Skin epidermis (tissue), 12 donors: ENCODE data around the gene CEP290.
A peak's percentile ranks its signal among the peaks of the same experiment; 100 is the strongest.

Experiments used
- H3K27ac ChIP-seq, 21 experiments: fragments of 200-600 bp; sonication (generic) in 11 of 21; one replicate each; pipeline ENCODE4 v1.5.0; 2020; ENCODE audit warnings: mild to moderate bottlenecking in 3 of 21, inconsistent platforms in 2 of 21, moderate library complexity in 2 of 21
- H3K4me3 ChIP-seq, 7 experiments: fragments of 200-600 bp; sonication (generic) in 2 of 7; one replicate each; pipeline ENCODE4 v1.5.0; 2020; ENCODE audit warnings: inconsistent platforms in 2 of 7, mild to moderate bottlenecking in 2 of 7, moderate library complexity in 1 of 7

The CEP290 gene

GRCh38 chr12:88141774-88142609, at the start of gene CEP290, which contains the start of gene TMTC3:
Gene CEP290, minus strand, starts transcription at chr12:88142088. Its CDS starts 781 bp downstream, at chr12:88141307.
Gene TMTC3, plus strand, starts transcription at chr12:88142307. Its CDS starts 6,009 bp downstream, at chr12:88148316.
- Histone ChIP-seq H3K4me3 (peak within 1 kb of the TSS; percentile 50 to 91 (median 66)), H3K27ac (peak within 1 kb of the TSS; percentile 10 to 90 (median 81))

GRCh38 chr12:88188180-88188579, 46.3 kb upstream of the CEP290 start:
- H3K27ac ChIP-seq = no peak overlapping the region
- no peak overlapping the region for H3K4me3 ChIP-seq

GRCh38 chr12:88187571-88187970, 45.7 kb upstream of the CEP290 start:
- no peak overlapping the region for H3K4me3 ChIP-seq
- H3K27ac ChIP-seq = no peak overlapping the region

GRCh38 chr12:88185988-88186387, 44.1 kb upstream of the CEP290 start:
- H3K4me3 ChIP-seq = no peak overlapping the region
- no peak overlapping the region for H3K27ac ChIP-seq

GRCh38 chr12:88185279-88185678, 43.4 kb upstream of the CEP290 start:
- H3K27ac ChIP-seq = no peak overlapping the region
- no peak overlapping the region for H3K4me3 ChIP-seq

GRCh38 chr12:88184196-88184595, 42.3 kb upstream of the CEP290 start:
- H3K4me3 ChIP-seq = no peak overlapping the region
- H3K27ac ChIP-seq = no peak overlapping the region

- H3K27ac ChIP-seq = no peak overlapping the region
- no peak overlapping the region for H3K4me3 ChIP-seq
Measured at GRCh38 chr12:88182416-88182815, 40.5 kb upstream of the CEP290 start.

- H3K4me3 ChIP-seq = no peak overlapping the region
- no peak overlapping the region for H3K27ac ChIP-seq
Measured at GRCh38 chr12:88181881-88182280, 40.0 kb upstream of the CEP290 start.

GRCh38 chr12:88179436-88180014, 37.6 kb upstream of the CEP290 start:
- no peak overlapping the region for H3K27ac ChIP-seq
- no peak overlapping the region for H3K4me3 ChIP-seq

- Histone ChIP-seq H3K4me3 (no peak overlapping the region), H3K27ac (no peak overlapping the region)
Measured at GRCh38 chr12:88175544-88175943, 33.7 kb upstream of the CEP290 start.

- Histone ChIP-seq H3K27ac (no peak overlapping the region), H3K4me3 (no peak overlapping the region)
Measured at GRCh38 chr12:88172844-88173407, 31.0 kb upstream of the CEP290 start.

GRCh38 chr12:88167384-88167783, 25.5 kb upstream of the CEP290 start:
- H3K27ac ChIP-seq = no peak overlapping the region
- H3K4me3 ChIP-seq = no peak overlapping the region

GRCh38 chr12:88166179-88166578, 24.3 kb upstream of the CEP290 start:
- no peak overlapping the region for H3K4me3 ChIP-seq
- H3K27ac ChIP-seq = no peak overlapping the region

GRCh38 chr12:88163371-88163770, 21.5 kb upstream of the CEP290 start:
- Histone ChIP-seq H3K27ac (no peak overlapping the region), H3K4me3 (no peak overlapping the region)

- Histone ChIP-seq H3K4me3 (no peak overlapping the region), H3K27ac (no peak overlapping the region)
Measured at GRCh38 chr12:88156075-88156654, 14.3 kb upstream of the CEP290 start.

GRCh38 chr12:88153959-88154358, 12.1 kb upstream of the CEP290 start:
- Histone ChIP-seq H3K27ac (no peak overlapping the region), H3K4me3 (no peak overlapping the region)

GRCh38 chr12:88150063-88150462, 8.2 kb upstream of the CEP290 start:
- H3K27ac ChIP-seq = no peak overlapping the region
- no peak overlapping the region for H3K4me3 ChIP-seq

- peak overlapping the region in 2 of 7 experiments; percentile 2 to 12 for H3K4me3 ChIP-seq
- peak overlapping the region in 14 of 21 experiments; percentile 22 to 85 (median 59) for H3K27ac ChIP-seq
Measured at GRCh38 chr12:88145567-88146505, 3.9 kb upstream of the CEP290 start.
